T follicular helper cell (primary cell): Measurements from ENCODE around the gene R3HDM1.
"Not testable (repeated sequence)": the region's sequence is repeated elsewhere in the genome, so short reads cannot be mapped to it uniquely, and the experiment has no call there.

ENCODE experiments used
- DNase-seq: peaks from one replicate; pipeline ENCODE4 v3.0.0-alpha.2; 2020; ENCODE audit warnings: low read depth

The R3HDM1 gene

GRCh38 chr2:135570884-135571283 is 39.6 kb downstream of the R3HDM1 start:
- DNase-seq = no peak

- DNase-seq = no peak
Measured at GRCh38 chr2:135573620-135574019, 42.3 kb downstream of the R3HDM1 start.

GRCh38 chr2:135581282-135581681 is 50.0 kb downstream of the R3HDM1 start:
- DNase-seq = no peak

GRCh38 chr2:135582383-135582782 is 51.1 kb downstream of the R3HDM1 start:
- no peak for DNase-seq

- DNase-seq = no peak
Measured at GRCh38 chr2:135585586-135585985, 54.3 kb downstream of the R3HDM1 start.

- no peak for DNase-seq
Measured at GRCh38 chr2:135586148-135586547, 54.9 kb downstream of the R3HDM1 start.

GRCh38 chr2:135587958-135588357 is 56.7 kb downstream of the R3HDM1 start:
- no peak for DNase-seq

- no peak for DNase-seq
Measured at GRCh38 chr2:135590619-135591260, 59.5 kb downstream of the R3HDM1 start.

GRCh38 chr2:135600915-135601314 is 69.6 kb downstream of the R3HDM1 start:
- DNase-seq = no peak

- DNase-seq = no peak
Measured at GRCh38 chr2:135603543-135603942, 72.3 kb downstream of the R3HDM1 start.

- no peak for DNase-seq
Measured at GRCh38 chr2:135607561-135607960, 76.3 kb downstream of the R3HDM1 start.

GRCh38 chr2:135612319-135612718 is 81.0 kb downstream of the R3HDM1 start:
- DNase-seq = no peak

- DNase-seq = no peak
Measured at GRCh38 chr2:135615404-135615803, 84.1 kb downstream of the R3HDM1 start.

GRCh38 chr2:135617501-135618015 is 86.3 kb downstream of the R3HDM1 start:
- no peak for DNase-seq

GRCh38 chr2:135620198-135620597 is 88.9 kb downstream of the R3HDM1 start:
- DNase-seq = no peak

GRCh38 chr2:135629520-135629919 is 98.2 kb downstream of the R3HDM1 start:
- DNase-seq = no peak

GRCh38 chr2:135630034-135630433 is 98.8 kb downstream of the R3HDM1 start:
- not testable (repeated sequence) for DNase-seq

GRCh38 chr2:135630488-135630887 is 99.2 kb downstream of the R3HDM1 start:
- DNase-seq = no peak

GRCh38 chr2:135633582-135633981 is 102.3 kb downstream of the R3HDM1 start:
- DNase-seq = no peak

GRCh38 chr2:135635212-135635835 is 104.0 kb downstream of the R3HDM1 start:
- no peak for DNase-seq

GRCh38 chr2:135636982-135637381 is 105.7 kb downstream of the R3HDM1 start:
- DNase-seq = no peak

- no peak for DNase-seq
Measured at GRCh38 chr2:135637456-135638087, 106.3 kb downstream of the R3HDM1 start.

GRCh38 chr2:135638825-135639224 is 107.5 kb downstream of the R3HDM1 start:
- no peak for DNase-seq
